Breast epithelium (tissue), 3 donors: ENCODE results near the gene PIP5KL1.

Experiments
- CTCF ChIP-seq, 3 donors: fragments of 450-650 bp; IDR thresholded peaks; one replicate each; pipeline ENCODE4 v1.5.1; 2016 to 2017; ENCODE audit warnings: antibody characterized with exemption in 3 of 3, mild to moderate bottlenecking in 3 of 3, moderate library complexity in 3 of 3
- POLR2A ChIP-seq: fragments of 450-650 bp; IDR thresholded peaks from one replicate; pipeline ENCODE4 v1.6.1; 2016; ENCODE audit warnings: antibody characterized with exemption, mild to moderate bottlenecking, moderate library complexity

DNA sequence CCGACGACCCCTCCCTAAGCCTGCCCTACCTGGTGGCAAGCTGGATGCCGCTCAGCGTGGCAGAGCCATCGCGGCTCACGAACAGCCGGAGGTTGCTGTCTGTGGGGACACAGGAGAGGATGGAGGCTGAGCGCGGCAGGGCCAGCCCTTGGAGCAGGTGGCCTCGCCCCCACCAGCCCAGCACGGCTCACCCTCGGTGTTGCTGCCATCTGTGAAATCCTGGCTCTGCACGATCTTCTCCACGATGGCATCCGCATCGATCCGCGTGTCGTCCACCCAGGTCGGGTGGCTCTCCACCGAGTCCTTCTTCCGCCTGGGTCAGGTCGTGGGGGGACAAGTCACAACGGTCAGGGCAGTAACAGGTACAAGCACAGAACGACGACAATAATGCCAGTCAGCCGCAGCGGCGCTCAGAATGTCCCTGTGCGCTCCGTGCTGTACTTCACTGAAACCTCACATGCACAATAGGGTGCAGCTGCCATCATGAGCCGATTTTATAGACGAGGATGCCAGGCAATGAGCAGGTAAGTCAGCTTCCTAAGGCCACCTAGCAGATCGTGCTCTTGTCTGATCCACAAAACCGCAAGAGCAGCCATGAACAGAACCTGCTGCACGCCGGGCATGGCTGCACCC, 14.1 kb upstream of the PIP5KL1 start:
- TF ChIP-seq CTCF (IDR thresholded peaks at IDR 0.05): no peak
- no peak for TF ChIP-seq POLR2A
